ENCODE measurements around the gene NLGN4Y. TPM values are rescaled to one million over a fixed set of nuclear protein-coding genes. Genes with fewer than 3 reads are reported as not detected.

The NLGN4Y gene
- 2.1 to 3.5 TPM (median 3.0 TPM) in 5 replicates for total RNA-seq (2022; extraction: Qiagen RNA extraction; ENCODE audit: low read depth)

GRCh38 chrY:14524272-14525231, at the start of gene NLGN4Y:
NLGN4Y (plus strand) TSS chrY:14524529; CDS start chrY:14622120, 97,591 bp downstream.

